H9 (cell line): ENCODE results near the gene ZNF674. TPM values are rescaled to one million over a fixed set of nuclear protein-coding genes. Genes with fewer than 3 reads are reported as not detected.

ENCODE experiments used
- DNase-seq: peaks from one replicate; pipeline ENCODE4 v3.0.0-alpha.2; 2017
- H2AFZ ChIP-seq: one replicate; pipeline ENCODE4 v1.6.1; 2013; ENCODE audit warnings: mild to moderate bottlenecking, low read length, control low read depth, moderate library complexity
- H2AK5ac ChIP-seq: 2 replicates; pipeline ENCODE4 v1.6.1; 2013; ENCODE audit warnings: low read length, control low read depth, mixed read lengths; ENCODE audit not compliant: insufficient read length
- H2BK120ac ChIP-seq: one replicate; pipeline ENCODE4 v1.6.1; 2013; ENCODE audit warnings: low read depth, mild to moderate bottlenecking, low read length, control low read depth, inconsistent platforms; ENCODE audit not compliant: poor library complexity, severe bottlenecking
- H2BK12ac ChIP-seq: 2 replicates; pipeline ENCODE4 v1.6.1; 2013; ENCODE audit warnings: low read length, control low read depth, mixed read lengths, low read depth; ENCODE audit not compliant: insufficient read length
- H2BK15ac ChIP-seq: 2 replicates; pipeline ENCODE4 v1.6.1; 2013; ENCODE audit warnings: low read depth, low read length, control low read depth
- H2BK20ac ChIP-seq: one replicate; pipeline ENCODE4 v1.6.1; 2013; ENCODE audit warnings: low read depth, mild to moderate bottlenecking, low read length, control low read depth, inconsistent platforms; ENCODE audit not compliant: poor library complexity, severe bottlenecking
- H2BK5ac ChIP-seq: 2 replicates; pipeline ENCODE4 v1.6.1; 2013; ENCODE audit warnings: low read length, control low read depth, mixed read lengths; ENCODE audit not compliant: insufficient read length
- H3K14ac ChIP-seq: 2 replicates; pipeline ENCODE4 v1.6.1; 2013; ENCODE audit warnings: low read length, control low read depth; ENCODE audit not compliant: insufficient read depth
- H3K18ac ChIP-seq: 2 replicates; pipeline ENCODE4 v1.6.1; 2013; ENCODE audit warnings: low read depth, mild to moderate bottlenecking, mixed read lengths, low read length, control low read depth; ENCODE audit not compliant: insufficient read length
- H3K23ac ChIP-seq: 2 replicates; pipeline ENCODE4 v1.6.1; 2013; ENCODE audit warnings: low read length, control low read depth, mixed read lengths, low read depth; ENCODE audit not compliant: insufficient read length
- H3K23me2 ChIP-seq: 2 replicates; pipeline ENCODE4 v1.6.1; 2013; ENCODE audit warnings: low read depth, mild to moderate bottlenecking, mixed read lengths, low read length, control low read depth; ENCODE audit not compliant: insufficient read length, poor library complexity, severe bottlenecking
- H3K27ac ChIP-seq: 2 replicates; pipeline ENCODE4 v1.5.1; 2013; ENCODE audit warnings: low read length, control low read depth, mixed read lengths, low read depth; ENCODE audit not compliant: insufficient read length
- H3K27me3 ChIP-seq: 2 replicates; pipeline ENCODE4 v1.6.1; 2013; ENCODE audit warnings: low read length, control low read depth, inconsistent platforms; ENCODE audit not compliant: insufficient read depth
- H3K4ac ChIP-seq: 2 replicates; pipeline ENCODE4 v1.6.1; 2013; ENCODE audit warnings: low read depth, mild to moderate bottlenecking, control low read depth, inconsistent platforms, low read length, moderate library complexity
- H3K4me1 ChIP-seq: 2 replicates; pipeline ENCODE4 v1.6.1; 2013; ENCODE audit warnings: low read length, control low read depth, inconsistent platforms; ENCODE audit not compliant: insufficient read depth
- H3K4me2 ChIP-seq: 2 replicates; pipeline ENCODE4 v1.6.1; 2013; ENCODE audit warnings: low read length, control low read depth, mixed read lengths; ENCODE audit not compliant: insufficient read length, insufficient read depth
- H3K56ac ChIP-seq: 2 replicates; pipeline ENCODE4 v1.6.1; 2013; ENCODE audit warnings: low read depth, mild to moderate bottlenecking, mixed read lengths, low read length, control low read depth; ENCODE audit not compliant: insufficient read length
- H3K79me1 ChIP-seq: 2 replicates; pipeline ENCODE4 v1.6.1; 2013; ENCODE audit warnings: low read depth, mild to moderate bottlenecking, moderate library complexity, low read length, control low read depth, inconsistent platforms; ENCODE audit not compliant: insufficient read depth, poor library complexity, severe bottlenecking
- H3K79me2 ChIP-seq: 2 replicates; pipeline ENCODE4 v1.6.1; 2013; ENCODE audit warnings: low read length, control low read depth, inconsistent platforms; ENCODE audit not compliant: insufficient read depth
- H3K9ac ChIP-seq: 2 replicates; pipeline ENCODE4 v1.6.1; 2013; ENCODE audit warnings: low read length, control low read depth, mixed read lengths; ENCODE audit not compliant: insufficient read length; ENCODE audit errors: extremely low read depth
- H3K9me3 ChIP-seq: one replicate; pipeline ENCODE4 v1.6.1; 2013; ENCODE audit warnings: low read depth, low read length, inconsistent platforms; ENCODE audit not compliant: control insufficient read depth
- H3T11ph ChIP-seq: one replicate; pipeline ENCODE4 v1.6.1; 2013; ENCODE audit warnings: mild to moderate bottlenecking, low read length, control low read depth, inconsistent platforms
- H4K20me1 ChIP-seq: one replicate; pipeline ENCODE4 v1.6.1; 2013; ENCODE audit not compliant: control insufficient read depth, insufficient read length, insufficient read depth
- H4K5ac ChIP-seq: 2 replicates; pipeline ENCODE4 v1.6.1; 2013; ENCODE audit warnings: low read depth, mild to moderate bottlenecking, mixed read lengths, low read length, control low read depth; ENCODE audit not compliant: insufficient read length
- H4K8ac ChIP-seq: replicated peaks from 2 replicates; pipeline ENCODE4 v1.6.1; 2013; ENCODE audit warnings: low read length, control low read depth, mixed read lengths, low read depth; ENCODE audit not compliant: insufficient read length
- H4K91ac ChIP-seq: 2 replicates; pipeline ENCODE4 v1.6.1; 2013; ENCODE audit warnings: low read depth, mild to moderate bottlenecking, moderate library complexity, mixed read lengths, low read length, control low read depth; ENCODE audit not compliant: insufficient read length
- H3K27ac Mint-ChIP-seq, 3 experiments: 2 replicates in 2 of 3; 3 replicates in 1 of 3; pipeline ENCODE4 v1.8.0; 2020 to 2021; ENCODE audit warnings: mixed read lengths in 3 of 3, mild to moderate bottlenecking in 1 of 3, moderate library complexity in 1 of 3
- H3K27me3 Mint-ChIP-seq: 2 replicates; pipeline ENCODE4 v1.8.0; 2021; ENCODE audit warnings: low read depth, mild to moderate bottlenecking, moderate library complexity, mixed read lengths
- H3K36me3 Mint-ChIP-seq, 3 experiments: 2 replicates in 2 of 3; 3 replicates in 1 of 3; pipeline ENCODE4 v1.8.0; 2020 to 2021; ENCODE audit warnings: low read depth in 3 of 3, mixed read lengths in 3 of 3; ENCODE audit not compliant: insufficient read depth in 1 of 3
- H3K4me1 Mint-ChIP-seq, 2 experiments: 2 replicates each; pipeline ENCODE4 v1.8.0; 2020; ENCODE audit warnings: mixed read lengths in 2 of 2
- H3K4me3 Mint-ChIP-seq, 2 experiments: 2 replicates in 1 of 2; 3 replicates in 1 of 2; pipeline ENCODE4 v1.8.0; 2020 to 2021; ENCODE audit warnings: mild to moderate bottlenecking in 2 of 2, mixed read lengths in 2 of 2, moderate library complexity in 1 of 2
- H3K9me3 Mint-ChIP-seq, 2 experiments: 2 replicates in 1 of 2; 3 replicates in 1 of 2; pipeline ENCODE4 v1.8.0; 2020; ENCODE audit warnings: mild to moderate bottlenecking in 2 of 2, mixed read lengths in 2 of 2, moderate library complexity in 1 of 2
- CTCF ChIP-seq: fragments of 200-600 bp; sonication (generic); conservative IDR thresholded peaks from 3 replicates; pipeline ENCODE4 v1.8.0; 2021; ENCODE audit warnings: antibody characterized with exemption, mild to moderate bottlenecking
- WGBS: extraction: QIAGEN DNeasy Blood & Tissue Kit; methylation state at CpG from one replicate; pipeline ENCODE4 v1.1.7; 2013; ENCODE audit warnings: missing lambda C conversion rate, low lambda C conversion rate, mixed read lengths; ENCODE audit not compliant: insufficient read length; ENCODE audit errors: extremely low coverage; 5-methylcytosine and 5-hydroxymethylcytosine counted together
- long read RNA-seq: library from polyadenylated mRNA; unstranded; transcript quantifications from one replicate; pipeline ENCODE4 v2.0.0, GENCODE V29; 2020
- total RNA-seq: library from RNA; stranded (reverse); gene quantifications from 2 replicates; pipeline ENCODE4 v1.2.1, GENCODE V29; 2021

ZNF674 gene
- total RNA-seq = 7.9 and 10.1 TPM in 2 replicates
- long read RNA-seq, full-length matches to known transcripts = 1 of 7 reads
- long read RNA-seq, partial matches to known transcripts = 0 of 7 reads
- long read RNA-seq, other reads (novel, unspliced or antisense) = 6 of 7 reads

- Mint-ChIP-seq H3K27me3 (no peaks in the 10 kb centered on the region), H3K9me3 (peaks cover 59 to 71% of the 10 kb centered on the region in 2 experiments), H3K36me3 (peaks cover 34 to 55% (median 51%) of the 10 kb centered on the region in 3 experiments), H3K27ac (peak within 1 kb of the TSS; percentile 82 to 97 (median 93); a peak in 6 of 7 replicates), H3K4me3 (peak within 1 kb of the TSS; percentile 93 to 94), H3K4me1 (peaks cover 14 to 25% of the 10 kb centered on the region in 2 experiments)
- Histone ChIP-seq H3T11ph (no peak within 1 kb of the TSS), H4K20me1 (no peaks in the 10 kb centered on the region), H3K18ac (peak within 1 kb of the TSS; percentile 4), H3K23ac (no peak within 1 kb of the TSS), H2BK120ac (no peak within 1 kb of the TSS), H3K14ac (peak within 1 kb of the TSS; percentile 31; the same call in 1 of the 2 replicates), H3K27me3 (no peaks in the 10 kb centered on the region), H3K56ac (no peak within 1 kb of the TSS), H3K4ac (peak within 1 kb of the TSS; percentile 45; the same call in 1 of the 2 replicates), H2AK5ac (no peak within 1 kb of the TSS), H3K4me1 (no peaks in the 10 kb centered on the region), H4K5ac (no peak within 1 kb of the TSS), H2AFZ (no peak within 1 kb of the TSS), H4K91ac (peak within 1 kb of the TSS; percentile 84), H2BK5ac (no peak within 1 kb of the TSS), H2BK20ac (no peak within 1 kb of the TSS), H3K79me2 (peaks cover 12% of the 10 kb centered on the region), H3K23me2 (no peaks in the 10 kb centered on the region), H4K8ac (no peak within 1 kb of the TSS), H2BK15ac (no peak within 1 kb of the TSS), H3K27ac (no peak within 1 kb of the TSS), H2BK12ac (no peak within 1 kb of the TSS), H3K4me2 (peak within 1 kb of the TSS; percentile 95), H3K79me1 (no peaks in the 10 kb centered on the region), H3K9me3 (peaks cover 13% of the 10 kb centered on the region), H3K9ac (peak within 1 kb of the TSS; percentile 73)
- DNase-seq = peak; percentile 86
- peak; percentile 51; the same call in 2 of the 3 replicates for TF ChIP-seq CTCF
- no CpG with 5 or more reads among the region's 57 CpGs for whole genome bisulfite sequencing
Observed at GRCh38 chrX:46545111-46546005, at the start of gene ZNF674. Gene ZNF674 (minus strand): TSS chrX:46545421. CDS start chrX:46542087, 3,334 bp downstream.
